Myometrial cell (primary cell): ENCODE measurements around the gene PRDM13. TPM values are rescaled to one million over a fixed set of nuclear protein-coding genes. Genes with fewer than 3 reads are reported as not detected.

Experiments
- total RNA-seq: library from RNA; depleted of rRNA; stranded (reverse); fragments of >200 nt; gene quantifications from 2 replicates; pipeline ENCODE4 v1.2.3, GENCODE V29; 2015

The PRDM13 gene
- total RNA-seq, result not detected in 2 replicates

GRCh38 chr6:99606656-99607415 lies at the start of gene PRDM13:
PRDM13 (plus strand) TSS chr6:99606833; CDS start chr6:99607035, 202 bp downstream.

DNA sequence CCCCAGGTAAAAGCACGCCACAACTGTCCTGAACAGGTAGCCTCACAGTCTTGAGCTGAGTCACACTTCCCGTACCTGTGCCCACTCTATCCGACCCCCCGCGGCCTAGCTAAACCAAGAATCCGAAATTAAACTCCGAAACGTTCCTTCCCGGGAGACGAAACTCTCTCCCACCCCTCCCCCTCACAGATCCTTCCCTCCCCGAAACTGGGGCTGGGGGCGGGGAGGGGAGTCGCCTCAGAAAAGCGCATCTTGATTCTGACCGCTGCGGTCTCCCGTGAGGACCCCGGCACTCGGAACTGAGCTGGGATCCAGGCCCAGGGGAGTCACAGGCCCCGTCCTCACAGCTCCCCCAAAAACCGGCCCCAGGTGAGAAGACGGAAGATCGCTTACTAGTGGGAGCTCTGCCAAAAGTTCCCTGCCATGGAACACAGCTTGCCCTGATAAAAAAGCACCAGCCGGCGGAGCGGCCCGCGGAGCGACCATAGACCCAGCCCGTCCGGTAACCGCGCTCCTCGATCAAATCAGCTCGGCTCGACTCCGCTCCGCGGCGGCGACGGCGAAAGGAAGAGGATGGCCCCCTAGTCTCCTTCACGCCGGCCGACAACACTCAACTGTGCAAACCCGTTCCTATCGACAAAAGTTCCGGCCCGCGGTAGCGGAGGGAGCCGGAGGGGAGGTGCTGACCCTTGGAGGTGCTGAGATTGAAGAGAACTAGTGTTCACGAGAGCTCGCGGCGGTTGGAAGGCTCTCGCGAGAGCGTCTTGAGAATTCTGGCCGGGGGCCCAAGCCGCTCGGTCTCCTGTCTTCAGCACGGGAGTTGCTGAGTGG lies 38.3 kb upstream of the PRDM13 start, which contains the start of gene CCNC:
Gene CCNC, minus strand, starts transcription at position 558 of the 831 bp plus-strand sequence. Its CDS starts 133 bp downstream, at position 425.

Other genes with a start within 250 kb of the PRDM13 start
- 14.4 and 24.2 TPM in 2 replicates for gene COQ3, start 212.6 kb upstream of the PRDM13 start, total RNA-seq
- gene PNISR, start 181.5 kb upstream of the PRDM13 start, total RNA-seq, result 20.5 and 44.1 TPM in 2 replicates
- gene USP45, start 91.4 kb upstream of the PRDM13 start, total RNA-seq, result 9.8 and 23.9 TPM in 2 replicates
- 83.3 and 91.6 TPM in 2 replicates for gene CCNC, start 38.2 kb upstream of the PRDM13 start, total RNA-seq